Measurements from ENCODE around the gene ACSL3.
"Not testable (repeated sequence)": the region's sequence is repeated elsewhere in the genome, so short reads cannot be mapped to it uniquely, and the experiment has no call there.

The ACSL3 gene

DNA sequence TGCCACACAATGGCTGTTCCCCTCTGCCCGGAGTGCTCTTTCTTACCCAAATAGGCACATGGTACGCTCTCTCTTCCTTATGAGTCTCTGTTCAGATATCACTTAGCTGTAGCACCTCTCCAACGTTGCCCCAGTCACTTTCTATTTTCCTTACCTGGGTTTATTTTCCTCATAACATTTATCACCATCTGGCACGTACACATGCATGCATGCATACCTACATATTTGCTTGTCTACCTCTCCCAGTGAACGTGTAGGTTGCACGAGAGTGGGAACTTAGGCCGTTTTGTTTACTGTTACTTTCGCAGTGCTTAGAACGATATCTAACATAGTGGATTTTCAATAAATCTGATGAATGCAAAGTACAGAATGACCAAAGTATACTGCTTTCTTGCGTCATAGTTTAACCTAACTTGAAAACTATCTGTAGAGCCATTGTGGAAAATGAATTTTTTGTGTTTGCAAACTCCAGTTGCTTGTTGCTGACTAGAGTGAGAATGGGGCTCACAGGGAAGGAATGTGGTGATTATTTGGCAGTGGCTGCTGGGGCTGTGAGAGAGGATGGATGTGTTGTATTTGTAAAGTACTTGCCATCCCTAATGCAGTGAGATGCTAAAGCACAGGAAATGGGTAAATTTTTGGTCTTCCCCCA, 47.1 kb downstream of the ACSL3 start:
- no peak for DNase-seq (ENCODE audit: low read depth in 2 of 3, low spot score in 1 of 3)

DNA sequence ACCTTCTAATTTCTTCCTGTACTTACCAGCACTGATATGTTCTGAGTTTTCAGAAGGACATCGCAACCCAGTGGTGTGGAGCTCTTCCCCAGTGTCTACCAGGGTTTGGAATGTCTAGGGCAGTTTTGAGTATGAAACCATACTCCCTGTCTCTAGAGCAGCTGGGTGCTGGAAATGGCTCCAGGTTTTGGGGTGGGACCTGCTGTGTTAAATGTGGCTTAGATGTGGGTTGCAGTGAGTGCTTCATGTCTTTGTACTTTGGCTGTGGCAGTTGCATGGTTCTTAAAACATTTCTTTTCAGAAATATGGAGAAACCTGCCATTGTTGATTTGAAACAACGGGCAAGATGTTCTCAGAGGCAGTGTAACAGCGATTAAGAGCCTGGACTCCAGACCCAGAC, 48.5 kb downstream of the ACSL3 start:
- DNase-seq (ENCODE audit: low read depth in 2 of 3, low spot score in 1 of 3) = no peak

DNA sequence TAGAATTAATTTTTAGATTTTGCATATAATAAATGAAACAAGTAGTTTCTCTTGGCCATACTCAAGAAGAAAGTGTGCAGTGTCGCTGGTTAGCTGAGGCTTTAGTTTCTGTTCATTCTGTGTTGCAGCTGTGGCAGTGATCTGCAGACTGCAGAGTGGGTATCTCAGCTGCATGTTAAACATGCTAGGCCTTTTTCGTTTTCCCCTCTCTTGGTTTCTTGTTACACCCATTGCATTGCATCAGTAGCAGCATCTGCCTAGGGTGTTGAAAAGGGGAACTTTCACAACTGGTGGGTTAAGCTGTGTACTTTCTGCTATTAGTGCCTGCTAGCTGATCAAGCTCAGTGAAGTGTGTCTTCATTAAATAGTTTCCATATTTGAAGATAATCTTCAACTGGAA, 51.3 kb downstream of the ACSL3 start:
- DNase-seq (ENCODE audit: low read depth in 2 of 3, low spot score in 1 of 3) = no peak

DNA sequence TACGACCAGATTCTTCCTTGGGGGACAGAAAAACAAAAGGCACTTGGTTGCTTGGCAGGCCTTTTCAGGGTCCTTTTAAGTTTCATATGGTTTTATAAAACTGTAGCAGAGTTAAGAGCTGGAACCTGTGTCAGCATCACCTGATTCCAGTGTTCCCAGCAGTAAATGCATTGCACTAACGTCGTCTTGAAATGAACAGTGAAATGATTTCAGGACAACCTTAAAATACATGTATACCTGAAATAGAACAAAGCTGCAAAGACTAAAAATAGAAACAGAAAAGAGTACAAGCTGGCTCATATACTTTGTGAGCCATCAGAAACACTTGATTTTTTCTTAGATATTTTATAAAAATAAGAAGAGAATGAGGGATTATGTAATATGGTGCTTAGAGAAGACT, 51.9 kb downstream of the ACSL3 start:
- DNase-seq (ENCODE audit: low read depth in 2 of 3, low spot score in 1 of 3) = no peak

DNA sequence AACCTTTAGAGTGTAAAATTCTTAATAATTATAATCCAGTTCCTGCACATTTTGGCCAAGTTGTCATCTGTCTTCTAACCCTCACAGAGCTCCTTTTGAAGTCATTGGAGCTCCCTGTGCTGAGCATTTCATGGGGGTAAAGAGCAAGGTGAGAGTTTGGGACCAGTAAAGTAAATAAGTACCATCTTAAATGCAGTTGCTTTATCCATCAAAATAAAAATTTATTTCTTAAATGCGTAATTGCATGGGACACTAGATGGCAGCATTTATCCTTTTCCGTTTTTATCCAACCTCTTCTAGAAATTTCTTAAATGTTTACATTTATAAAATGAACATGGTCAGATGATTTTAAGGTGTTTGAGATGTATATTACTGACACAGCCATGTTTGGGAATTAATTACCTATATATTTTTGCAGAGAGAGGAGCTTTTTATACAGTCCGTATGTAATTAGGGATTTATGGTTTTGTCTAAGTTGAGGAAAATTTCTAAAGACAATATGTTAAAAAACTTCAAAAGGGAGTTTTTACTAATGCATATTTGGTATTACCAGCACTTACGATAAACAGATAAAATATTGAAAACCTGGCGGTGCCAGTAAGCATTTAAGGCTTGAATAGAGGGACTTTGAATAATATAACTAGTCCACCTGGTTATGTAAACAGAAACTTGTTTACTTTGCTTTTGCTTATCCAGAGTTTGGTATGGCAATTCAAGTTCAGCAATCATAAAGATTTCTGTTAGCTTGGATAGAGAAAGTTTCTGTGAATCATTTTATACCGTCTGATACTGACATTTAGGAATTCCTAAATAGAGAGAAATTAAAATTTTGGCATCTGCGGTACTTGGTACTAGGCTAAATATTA, 54.5 kb downstream of the ACSL3 start:
- no peak for DNase-seq (ENCODE audit: low read depth in 2 of 3, low spot score in 1 of 3)

DNA sequence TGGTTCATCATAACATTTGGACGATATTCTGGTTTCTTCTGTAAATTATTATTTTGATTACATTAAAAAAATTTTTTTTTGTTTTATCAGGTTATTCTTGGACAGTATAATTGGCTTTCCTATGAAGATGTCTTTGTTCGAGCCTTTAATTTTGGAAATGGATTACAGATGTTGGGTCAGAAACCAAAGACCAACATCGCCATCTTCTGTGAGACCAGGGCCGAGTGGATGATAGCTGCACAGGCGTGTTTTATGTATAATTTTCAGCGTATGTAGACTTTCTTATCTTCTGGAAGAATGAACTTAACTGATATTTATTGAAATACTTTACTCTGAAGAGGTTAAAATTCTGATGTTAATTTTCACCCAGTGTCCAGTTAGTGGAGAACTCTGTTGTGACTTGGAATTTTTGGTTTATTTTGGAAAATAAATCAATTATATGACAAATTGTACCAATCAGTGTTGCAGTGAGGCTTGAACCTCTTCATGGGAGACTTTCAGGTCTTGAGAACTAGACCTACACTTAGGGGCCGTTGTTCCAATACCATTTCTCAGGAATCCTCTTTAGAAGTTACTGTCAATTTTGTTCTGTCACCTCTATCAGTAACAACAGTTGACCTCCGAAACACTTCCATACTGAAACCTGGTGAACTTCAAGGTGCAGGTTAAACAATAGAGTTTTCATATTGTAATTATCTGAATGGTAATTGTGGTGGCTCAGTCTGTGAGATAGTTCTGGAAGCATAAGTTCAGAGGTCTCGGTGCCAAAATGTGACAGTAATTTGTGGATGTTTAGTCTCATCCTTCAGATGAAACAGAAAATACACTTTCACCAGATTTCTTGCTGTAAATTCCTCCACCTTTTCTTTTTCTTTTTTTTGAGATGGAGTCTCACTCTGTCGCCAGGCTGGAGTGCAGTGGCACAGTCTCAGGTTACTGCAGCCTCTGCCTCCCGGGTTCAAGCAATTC, 55.7 kb downstream of the ACSL3 start:
- DNase-seq (ENCODE audit: low read depth in 2 of 3, low spot score in 1 of 3) = no peak

DNA sequence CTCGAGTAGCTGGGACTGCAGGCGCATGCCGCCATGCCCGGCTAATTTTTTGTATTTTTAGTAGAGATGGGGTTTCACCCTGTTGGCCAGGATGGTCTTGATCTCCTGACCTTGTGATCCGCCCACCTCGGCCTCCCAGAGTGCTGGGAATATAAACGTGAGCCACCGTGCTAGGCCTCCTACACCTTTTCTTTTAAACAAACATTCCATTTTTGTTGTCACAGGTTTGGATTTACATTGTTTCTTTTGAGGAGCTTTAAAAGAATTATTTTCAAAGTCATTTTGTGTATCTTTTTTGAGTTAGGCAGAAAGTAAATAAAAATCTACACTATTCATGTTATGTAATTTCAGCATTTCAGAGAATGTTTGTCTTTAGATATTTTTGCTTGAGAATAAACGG, 56.4 kb downstream of the ACSL3 start:
- not testable (repeated sequence) for DNase-seq (ENCODE audit: low read depth in 2 of 3, low spot score in 1 of 3)

DNA sequence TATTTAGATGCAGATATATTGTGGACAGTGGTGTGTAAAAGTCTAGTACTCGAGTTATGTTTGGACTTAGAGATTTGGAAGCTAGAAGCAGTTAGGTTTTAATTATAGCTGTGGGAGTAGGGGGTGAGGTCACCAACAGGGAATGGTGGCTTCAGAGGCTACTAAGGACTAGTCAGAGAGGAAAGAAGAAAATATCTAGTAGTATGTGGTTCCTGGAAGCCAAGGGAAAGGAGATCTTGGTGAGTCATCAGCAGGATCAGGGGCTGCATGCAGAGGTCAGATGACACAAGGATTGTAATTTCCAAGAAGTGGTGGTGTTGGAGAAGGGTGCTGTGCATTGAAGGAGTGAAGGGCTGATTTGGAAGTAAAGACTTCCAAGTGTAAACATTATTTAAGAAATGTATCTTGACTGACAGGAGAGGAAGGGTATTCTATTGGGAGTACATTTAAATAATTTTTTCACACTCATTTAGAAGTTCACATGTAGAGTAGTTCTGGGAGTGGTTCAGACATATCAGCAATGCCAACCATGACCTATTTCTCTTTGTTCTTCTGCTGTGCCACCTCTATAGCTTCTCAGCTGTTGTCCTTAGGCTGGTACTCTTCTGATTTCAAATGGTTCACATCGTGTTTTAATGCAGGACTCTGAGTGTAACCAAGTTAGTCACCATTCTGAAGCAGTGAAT, 59.1 kb downstream of the ACSL3 start:
- no peak for DNase-seq (ENCODE audit: low read depth in 2 of 3, low spot score in 1 of 3)

DNA sequence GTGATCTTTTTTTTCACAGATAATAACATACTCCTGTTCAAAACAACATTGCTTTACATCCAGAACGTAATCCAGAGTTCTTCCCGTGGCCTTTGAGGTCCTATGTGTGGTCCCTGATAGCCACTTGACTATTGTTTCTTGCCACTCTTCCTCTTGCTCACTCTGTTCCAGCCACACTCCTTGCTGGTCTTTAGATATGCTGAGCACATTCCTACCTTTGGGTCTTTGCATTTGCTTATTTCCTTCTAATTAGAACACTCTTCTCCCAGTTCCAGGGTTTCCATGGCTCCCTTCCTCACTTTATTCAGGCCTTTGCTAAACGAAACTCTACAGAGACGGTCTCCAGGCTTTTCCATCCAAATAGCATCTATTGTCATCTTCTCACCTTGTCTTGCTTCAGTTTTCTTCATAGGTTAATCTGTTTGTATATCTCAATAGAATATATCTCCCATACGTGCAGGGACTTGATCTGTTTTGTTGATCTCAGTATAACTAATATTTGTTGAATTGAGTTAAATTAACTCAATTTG, 59.9 kb downstream of the ACSL3 start:
- DNase-seq (ENCODE audit: low read depth in 2 of 3, low spot score in 1 of 3) = no peak

DNA sequence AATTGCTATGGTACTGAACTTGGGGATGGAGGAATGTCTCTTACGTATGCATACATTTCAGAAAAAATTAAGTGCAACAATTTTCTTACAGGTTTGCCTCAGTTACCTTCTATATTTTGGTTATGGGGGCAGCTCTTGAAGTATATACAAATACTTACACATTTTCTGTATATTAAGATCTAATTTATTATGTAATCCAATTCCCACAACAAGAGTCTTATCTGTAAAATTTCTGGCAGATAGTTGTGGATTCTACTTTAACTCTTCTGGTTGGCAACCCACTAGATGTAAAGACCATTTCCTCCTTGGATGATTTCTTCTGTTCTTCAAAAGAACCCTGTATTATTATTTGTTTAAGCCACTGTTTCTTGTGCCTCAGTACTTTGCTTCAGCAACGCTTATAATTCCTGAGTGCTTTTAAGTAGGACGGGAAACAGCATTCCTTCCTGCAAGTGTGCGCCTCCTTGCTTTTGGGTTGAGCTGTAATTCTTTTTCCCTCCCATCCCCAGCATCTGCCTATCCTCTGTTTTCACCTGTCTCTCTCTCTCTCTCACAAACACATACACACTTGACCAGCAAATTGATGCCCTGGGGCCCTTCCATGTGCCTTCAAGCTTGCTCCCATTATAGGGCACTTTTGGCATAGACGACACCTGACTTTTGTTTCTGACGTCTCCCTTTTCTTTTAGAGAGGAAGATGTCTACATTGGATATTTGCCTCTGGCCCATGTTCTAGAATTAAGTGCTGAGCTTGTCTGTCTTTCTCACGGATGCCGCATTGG, 61.4 kb downstream of the ACSL3 start:
- no peak for DNase-seq (ENCODE audit: low read depth in 2 of 3, low spot score in 1 of 3)

DNA sequence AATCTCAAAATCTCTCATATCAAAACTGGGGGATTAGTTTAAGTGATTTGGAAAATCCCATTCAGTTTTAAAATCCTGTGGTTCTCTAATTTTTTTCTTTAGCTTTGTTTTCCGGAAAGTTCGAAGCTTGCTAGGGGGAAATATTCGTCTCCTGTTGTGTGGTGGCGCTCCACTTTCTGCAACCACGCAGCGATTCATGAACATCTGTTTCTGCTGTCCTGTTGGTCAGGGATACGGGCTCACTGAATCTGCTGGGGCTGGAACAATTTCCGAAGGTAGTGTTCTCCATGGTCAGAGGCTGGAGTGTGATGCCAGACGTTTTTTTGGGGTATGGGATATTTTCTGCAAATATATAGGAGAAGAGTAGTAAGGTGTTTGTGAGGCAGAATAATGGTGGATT, 66.1 kb downstream of the ACSL3 start:
- DNase-seq (ENCODE audit: low read depth in 2 of 3, low spot score in 1 of 3) = no peak

DNA sequence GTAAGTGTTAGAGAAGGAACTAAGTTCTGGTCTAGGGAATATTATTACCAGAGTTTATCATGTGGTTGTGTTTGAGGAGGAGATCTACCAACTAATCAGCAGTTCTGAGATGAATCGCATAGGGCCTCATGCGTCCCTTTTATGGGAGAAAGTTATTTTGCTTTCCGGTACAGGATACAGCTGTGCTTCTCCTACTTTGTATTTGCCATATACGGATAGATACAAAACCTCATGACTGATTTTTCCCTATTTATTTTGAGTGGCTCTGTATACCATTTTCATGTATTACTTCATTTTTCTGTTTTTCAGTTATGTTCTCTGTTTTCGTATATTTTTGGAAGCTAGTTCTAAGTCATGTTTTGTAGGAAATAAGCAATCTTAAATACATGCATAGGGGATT, 66.8 kb downstream of the ACSL3 start:
- DNase-seq (ENCODE audit: low read depth in 2 of 3, low spot score in 1 of 3) = no peak

DNA sequence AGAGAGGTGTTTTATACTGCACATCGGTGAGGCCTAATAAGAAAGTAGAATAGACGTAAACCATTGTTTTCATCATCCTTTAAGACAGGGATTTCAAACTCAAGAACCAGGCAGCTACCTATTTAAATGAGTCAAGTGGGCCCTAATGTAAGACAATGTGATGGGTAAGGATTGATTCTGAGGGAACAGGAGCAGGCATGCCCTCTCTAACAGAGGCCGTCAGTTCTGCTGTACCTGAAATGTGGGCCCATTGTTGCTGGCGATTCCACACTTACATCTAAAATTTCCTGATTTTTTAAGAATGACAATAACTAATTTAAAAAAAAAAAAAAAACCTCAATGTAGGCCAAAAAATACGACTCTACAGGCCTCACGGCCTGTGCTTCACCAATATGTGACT, 67.5 kb downstream of the ACSL3 start:
- DNase-seq (ENCODE audit: low read depth in 2 of 3, low spot score in 1 of 3) = no peak

DNA sequence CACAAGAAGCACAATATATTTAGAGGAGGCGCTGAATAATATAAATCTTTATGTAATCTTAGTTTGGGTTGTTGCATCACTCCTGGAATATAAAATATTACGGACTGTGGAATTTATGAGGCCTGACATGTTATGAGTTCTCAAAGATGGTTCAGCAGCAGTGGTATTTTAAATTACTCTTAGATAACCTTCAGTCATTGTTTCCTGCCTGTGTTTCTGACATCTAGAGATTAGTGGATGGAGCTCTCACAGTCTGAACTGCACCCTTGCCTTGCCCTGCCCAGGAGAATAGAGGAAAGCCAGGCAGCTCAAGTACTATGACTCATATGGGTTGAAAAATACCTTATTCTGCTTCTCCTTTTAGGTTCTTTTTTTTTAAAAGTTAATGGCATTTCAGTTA, 70.0 kb downstream of the ACSL3 start:
- no peak for DNase-seq (ENCODE audit: low read depth in 2 of 3, low spot score in 1 of 3)

DNA sequence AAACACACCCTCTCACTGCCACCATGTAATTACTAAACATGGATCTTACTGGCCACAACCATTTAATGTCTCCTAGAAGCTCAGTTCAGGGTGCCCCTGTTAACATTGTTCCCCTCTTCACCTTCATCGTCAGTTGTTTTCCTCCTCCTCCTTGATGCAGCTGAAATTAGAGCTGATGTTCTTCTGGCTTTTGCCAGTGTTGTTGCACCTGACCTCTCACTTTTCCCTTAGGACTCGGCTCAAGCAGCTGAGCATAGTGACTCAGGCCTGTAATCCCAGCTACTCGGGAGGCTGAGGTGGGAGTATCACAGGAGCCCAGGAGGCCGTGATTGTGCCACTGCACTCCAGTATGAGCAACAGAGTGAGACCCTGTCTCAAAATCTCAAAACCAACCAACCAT, 70.8 kb downstream of the ACSL3 start:
- no peak for DNase-seq (ENCODE audit: low read depth in 2 of 3, low spot score in 1 of 3)

DNA sequence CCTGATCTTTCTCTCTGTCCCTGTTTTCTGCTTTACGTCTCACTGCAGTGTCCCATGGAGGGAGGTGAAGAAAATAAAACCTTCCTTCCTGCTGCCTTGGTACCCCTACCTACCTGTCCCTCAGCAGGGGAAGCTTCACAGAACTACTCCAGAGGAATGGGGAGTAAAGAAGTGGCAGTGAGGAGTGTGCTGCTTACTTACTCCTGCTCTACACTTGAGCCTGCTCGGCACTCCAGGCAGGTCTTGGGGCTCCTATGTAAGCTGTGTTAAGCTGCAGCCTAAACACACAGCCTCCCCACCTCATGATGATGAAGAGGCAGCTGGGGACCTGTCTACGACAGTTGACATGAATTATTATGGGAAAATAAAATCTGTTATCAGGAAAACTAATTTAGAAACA, 72.6 kb downstream of the ACSL3 start:
- DNase-seq (ENCODE audit: low read depth in 2 of 3, low spot score in 1 of 3) = no peak

DNA sequence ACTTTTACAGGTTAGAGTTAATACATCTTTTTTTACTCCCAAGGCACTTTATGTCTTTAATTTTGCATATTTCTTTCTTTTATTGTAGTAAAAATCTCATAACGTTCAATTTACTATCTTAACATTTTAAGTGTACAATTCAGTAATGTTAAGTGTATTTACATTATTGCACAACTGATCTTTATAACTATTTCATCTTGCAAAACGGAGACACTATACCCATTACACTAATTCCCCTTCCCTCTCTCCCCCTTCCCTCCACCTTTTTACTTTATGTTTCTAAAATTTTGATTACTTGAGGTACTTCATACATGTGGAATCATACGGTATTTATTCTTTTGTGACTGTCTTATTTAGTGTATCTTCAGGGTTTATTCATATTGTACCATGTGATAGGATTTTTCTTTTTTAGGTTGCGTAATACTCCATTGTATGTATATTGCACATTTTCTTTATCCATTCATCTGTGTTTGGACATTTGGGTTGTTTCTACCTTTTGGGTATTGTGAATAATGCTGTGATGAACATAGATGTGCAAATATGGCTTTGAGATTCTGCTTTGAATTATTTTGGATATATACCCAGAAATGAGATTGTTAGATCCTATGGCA, 75.0 kb downstream of the ACSL3 start:
- no peak for DNase-seq (ENCODE audit: low read depth in 2 of 3, low spot score in 1 of 3)

DNA sequence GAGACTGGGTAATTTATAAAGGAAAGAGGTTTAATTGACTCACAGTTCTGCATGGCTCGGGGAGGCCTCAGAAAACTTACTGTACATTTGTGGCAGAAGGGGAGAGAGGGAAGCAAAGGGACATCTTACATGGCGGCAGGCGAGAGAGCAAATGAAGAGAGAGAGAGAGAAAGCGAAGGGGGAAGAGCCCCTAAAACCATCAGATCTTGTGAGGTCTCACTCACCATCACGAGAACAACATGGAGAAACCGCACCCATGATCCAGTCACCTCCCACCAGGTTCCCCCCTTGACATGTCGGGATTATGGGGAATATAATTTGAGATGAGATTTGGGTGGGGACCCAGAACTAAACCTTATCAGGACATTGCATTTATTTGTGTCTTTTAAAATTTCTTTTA, 75.9 kb downstream of the ACSL3 start:
- no peak for DNase-seq (ENCODE audit: low read depth in 2 of 3, low spot score in 1 of 3)

DNA sequence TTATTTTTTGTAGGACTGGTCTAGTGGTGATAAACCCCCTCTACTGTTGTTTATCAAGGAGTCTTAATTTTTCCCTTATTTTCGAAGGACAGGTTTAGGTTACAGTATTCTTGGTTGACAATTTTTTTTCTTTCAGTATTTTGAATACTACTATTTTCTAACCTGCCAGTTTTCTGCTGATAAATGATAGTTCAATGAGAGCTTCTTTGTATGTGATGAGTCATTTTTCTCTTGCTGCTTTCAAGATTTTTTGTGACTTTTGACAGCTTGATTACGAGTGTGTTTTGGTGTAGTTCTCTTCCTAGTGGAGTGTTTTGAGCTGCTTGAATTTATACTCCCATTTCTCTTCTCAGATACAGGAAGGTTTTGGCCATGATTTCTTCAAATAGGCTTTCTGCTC, 77.5 kb downstream of the ACSL3 start:
- DNase-seq (ENCODE audit: low read depth in 2 of 3, low spot score in 1 of 3) = no peak
